ENCODE measurements around the gene TBL2.

The TBL2 gene

DNA sequence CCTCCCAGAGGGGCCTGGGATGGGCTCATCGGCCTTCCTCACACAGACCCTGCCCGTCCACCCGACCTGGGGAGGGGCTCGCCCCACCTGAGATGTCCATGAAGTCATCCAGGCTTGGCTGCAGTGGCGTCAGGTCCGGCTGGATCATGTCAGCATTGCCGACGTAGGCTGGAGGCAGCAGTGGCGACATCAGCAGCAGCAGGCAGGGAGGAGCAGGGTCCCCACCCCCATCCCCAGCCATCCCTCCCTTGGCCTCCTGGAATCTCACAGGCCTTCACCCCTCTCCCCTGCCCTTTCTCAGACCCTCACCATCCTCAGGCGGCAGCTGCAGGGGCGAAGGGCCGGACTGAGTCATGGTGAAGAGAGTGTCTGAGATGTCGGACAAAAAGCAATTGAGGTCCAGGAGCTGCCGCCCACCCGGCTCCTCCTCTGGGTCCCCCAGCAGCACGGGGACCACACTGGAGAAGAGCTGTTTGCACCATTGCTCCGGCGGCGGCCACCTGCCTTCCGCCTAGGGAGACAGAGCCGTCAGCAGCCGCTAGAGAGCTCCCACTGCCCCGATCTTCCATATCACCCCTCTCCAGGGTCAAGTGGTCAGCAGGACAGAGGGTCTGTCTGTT is 27.3 kb upstream of the TBL2 start:
- TF ChIP-seq, protein P1, sequence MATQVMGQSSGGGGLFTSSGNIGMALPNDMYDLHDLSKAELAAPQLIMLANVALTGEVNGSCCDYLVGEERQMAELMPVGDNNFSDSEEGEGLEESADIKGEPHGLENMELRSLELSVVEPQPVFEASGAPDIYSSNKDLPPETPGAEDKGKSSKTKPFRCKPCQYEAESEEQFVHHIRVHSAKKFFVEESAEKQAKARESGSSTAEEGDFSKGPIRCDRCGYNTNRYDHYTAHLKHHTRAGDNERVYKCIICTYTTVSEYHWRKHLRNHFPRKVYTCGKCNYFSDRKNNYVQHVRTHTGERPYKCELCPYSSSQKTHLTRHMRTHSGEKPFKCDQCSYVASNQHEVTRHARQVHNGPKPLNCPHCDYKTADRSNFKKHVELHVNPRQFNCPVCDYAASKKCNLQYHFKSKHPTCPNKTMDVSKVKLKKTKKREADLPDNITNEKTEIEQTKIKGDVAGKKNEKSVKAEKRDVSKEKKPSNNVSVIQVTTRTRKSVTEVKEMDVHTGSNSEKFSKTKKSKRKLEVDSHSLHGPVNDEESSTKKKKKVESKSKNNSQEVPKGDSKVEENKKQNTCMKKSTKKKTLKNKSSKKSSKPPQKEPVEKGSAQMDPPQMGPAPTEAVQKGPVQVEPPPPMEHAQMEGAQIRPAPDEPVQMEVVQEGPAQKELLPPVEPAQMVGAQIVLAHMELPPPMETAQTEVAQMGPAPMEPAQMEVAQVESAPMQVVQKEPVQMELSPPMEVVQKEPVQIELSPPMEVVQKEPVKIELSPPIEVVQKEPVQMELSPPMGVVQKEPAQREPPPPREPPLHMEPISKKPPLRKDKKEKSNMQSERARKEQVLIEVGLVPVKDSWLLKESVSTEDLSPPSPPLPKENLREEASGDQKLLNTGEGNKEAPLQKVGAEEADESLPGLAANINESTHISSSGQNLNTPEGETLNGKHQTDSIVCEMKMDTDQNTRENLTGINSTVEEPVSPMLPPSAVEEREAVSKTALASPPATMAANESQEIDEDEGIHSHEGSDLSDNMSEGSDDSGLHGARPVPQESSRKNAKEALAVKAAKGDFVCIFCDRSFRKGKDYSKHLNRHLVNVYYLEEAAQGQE (IDR thresholded peaks at IDR 0.05; ENCODE audit: insufficient replicate concordance, low read depth), result no peak
- TF ChIP-seq GABPA (IDR thresholded peaks at IDR 0.05; ENCODE audit: low read depth) (no peak), POLR2AphosphoS5 (IDR thresholded peaks at IDR 0.05; ENCODE audit: low read depth) (no peak), SPI1 (IDR thresholded peaks at IDR 0.05; ENCODE audit: borderline replicate concordance, low read depth) (no peak)
- TF ChIP-seq, protein P2, sequence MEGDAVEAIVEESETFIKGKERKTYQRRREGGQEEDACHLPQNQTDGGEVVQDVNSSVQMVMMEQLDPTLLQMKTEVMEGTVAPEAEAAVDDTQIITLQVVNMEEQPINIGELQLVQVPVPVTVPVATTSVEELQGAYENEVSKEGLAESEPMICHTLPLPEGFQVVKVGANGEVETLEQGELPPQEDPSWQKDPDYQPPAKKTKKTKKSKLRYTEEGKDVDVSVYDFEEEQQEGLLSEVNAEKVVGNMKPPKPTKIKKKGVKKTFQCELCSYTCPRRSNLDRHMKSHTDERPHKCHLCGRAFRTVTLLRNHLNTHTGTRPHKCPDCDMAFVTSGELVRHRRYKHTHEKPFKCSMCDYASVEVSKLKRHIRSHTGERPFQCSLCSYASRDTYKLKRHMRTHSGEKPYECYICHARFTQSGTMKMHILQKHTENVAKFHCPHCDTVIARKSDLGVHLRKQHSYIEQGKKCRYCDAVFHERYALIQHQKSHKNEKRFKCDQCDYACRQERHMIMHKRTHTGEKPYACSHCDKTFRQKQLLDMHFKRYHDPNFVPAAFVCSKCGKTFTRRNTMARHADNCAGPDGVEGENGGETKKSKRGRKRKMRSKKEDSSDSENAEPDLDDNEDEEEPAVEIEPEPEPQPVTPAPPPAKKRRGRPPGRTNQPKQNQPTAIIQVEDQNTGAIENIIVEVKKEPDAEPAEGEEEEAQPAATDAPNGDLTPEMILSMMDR (IDR thresholded peaks at IDR 0.05; ENCODE audit: insufficient read depth, low read length), result no peak
- H3K27me3 ChIP-seq (ENCODE audit: insufficient read depth, poor library complexity, severe bottlenecking), result peaks cover 16% of the 10 kb centered on the region
- no peak overlapping the region for H3K27ac ChIP-seq (replicated peaks)
- no peak for DNase-seq (ENCODE audit: low read depth in 1 of 2, low spot score in 1 of 2)
- H3K4me3 ChIP-seq (replicated peaks; ENCODE audit: insufficient read depth, low read length), result no peak overlapping the region

GRCh38 chr7:73602721-73603651 is 24.6 kb upstream of the TBL2 start:
- no peak for DNase-seq (ENCODE audit: low read depth in 1 of 2, low spot score in 1 of 2)
- TF ChIP-seq GABPA (IDR thresholded peaks at IDR 0.05; ENCODE audit: low read depth) (no peak), POLR2AphosphoS5 (IDR thresholded peaks at IDR 0.05; ENCODE audit: low read depth) (no peak), SPI1 (IDR thresholded peaks at IDR 0.05; ENCODE audit: borderline replicate concordance, low read depth) (no peak)
- TF ChIP-seq, protein P1 (IDR thresholded peaks at IDR 0.05; ENCODE audit: insufficient replicate concordance, low read depth), result no peak
- TF ChIP-seq, protein P2 (IDR thresholded peaks at IDR 0.05; ENCODE audit: insufficient read depth, low read length), result no peak
- peaks cover 26% of the 10 kb centered on the region for H3K27me3 ChIP-seq (ENCODE audit: insufficient read depth, poor library complexity, severe bottlenecking)
- no peak overlapping the region for H3K4me3 ChIP-seq (replicated peaks; ENCODE audit: insufficient read depth, low read length)
- no peak overlapping the region for H3K27ac ChIP-seq (replicated peaks)

- no peak for TF ChIP-seq GABPA (IDR thresholded peaks at IDR 0.05; ENCODE audit: low read depth)
- H3K27ac ChIP-seq (replicated peaks), result no peak overlapping the region
- H3K4me3 ChIP-seq (replicated peaks; ENCODE audit: insufficient read depth, low read length), result no peak overlapping the region
- peaks cover 20% of the 10 kb centered on the region for H3K27me3 ChIP-seq (ENCODE audit: insufficient read depth, poor library complexity, severe bottlenecking)
- DNase-seq (ENCODE audit: low read depth in 1 of 2, low spot score in 1 of 2), result no peak
Measured at GRCh38 chr7:73599916-73600315, 21.5 kb upstream of the TBL2 start.

DNA sequence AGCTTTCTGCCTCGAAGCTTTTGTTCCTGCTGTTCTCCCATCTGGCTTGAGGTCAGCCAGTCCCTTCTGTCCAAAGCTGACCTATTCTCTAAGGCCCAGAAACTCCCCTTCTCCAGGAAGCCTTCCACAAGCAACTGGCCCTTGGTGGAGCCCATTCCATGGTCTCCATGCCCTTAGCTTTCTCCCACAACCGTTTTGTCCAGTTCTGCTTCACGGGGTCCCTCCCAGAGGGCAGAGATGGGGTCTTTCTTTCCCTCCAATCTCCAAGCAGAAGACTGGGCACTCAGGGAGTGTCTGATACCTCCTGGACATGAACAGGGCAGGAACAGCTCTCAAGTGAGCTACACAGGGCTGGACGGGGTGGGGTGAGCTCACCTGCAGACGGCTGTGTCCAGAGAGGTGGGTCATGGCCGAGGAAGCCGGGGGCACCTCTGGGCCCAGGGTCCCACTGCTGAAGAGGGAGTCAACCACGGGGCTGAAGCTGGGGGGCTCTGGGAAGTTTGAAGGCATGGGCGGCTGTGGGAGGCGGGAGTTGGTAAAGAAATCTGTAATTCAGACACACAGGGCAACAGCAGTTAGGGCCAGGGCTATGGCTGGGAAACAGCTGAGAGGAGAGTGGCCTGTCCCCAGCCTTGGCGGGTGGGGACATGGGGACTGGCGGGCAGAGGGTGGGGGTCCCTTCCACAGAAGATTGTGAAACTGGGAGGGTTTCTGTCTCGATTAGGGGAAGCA is 20.9 kb upstream of the TBL2 start:
- Histone ChIP-seq H3K4me3 (replicated peaks; ENCODE audit: insufficient read depth, low read length) (no peak overlapping the region), H3K27me3 (ENCODE audit: insufficient read depth, poor library complexity, severe bottlenecking) (peaks cover 19% of the 10 kb centered on the region), H3K27ac (replicated peaks) (no peak overlapping the region)
- TF ChIP-seq POLR2AphosphoS5 (IDR thresholded peaks at IDR 0.05; ENCODE audit: low read depth), result no peak
- TF ChIP-seq SPI1 (IDR thresholded peaks at IDR 0.05; ENCODE audit: borderline replicate concordance, low read depth), result no peak
- TF ChIP-seq, protein P1 (IDR thresholded peaks at IDR 0.05; ENCODE audit: insufficient replicate concordance, low read depth), result no peak
- TF ChIP-seq GABPA (IDR thresholded peaks at IDR 0.05; ENCODE audit: low read depth), result no peak
- TF ChIP-seq, protein P2 (IDR thresholded peaks at IDR 0.05; ENCODE audit: insufficient read depth, low read length), result no peak
- no peak for DNase-seq (ENCODE audit: low read depth in 1 of 2, low spot score in 1 of 2)
